Aorta (tissue), 5 donors: Measurements from ENCODE around the gene CYB5D1. TPM values are rescaled to one million over a fixed set of nuclear protein-coding genes. Genes with fewer than 3 reads are reported as not detected.
"Not testable (repeated sequence)": the region's sequence is repeated elsewhere in the genome, so short reads cannot be mapped to it uniquely, and the experiment has no call there.

Source experiments
- ATAC-seq: fragments of 200-7000 bp; cut with Tn5 transposase; one replicate; pipeline ENCODE4 v1.9.1; 2022; ENCODE audit warnings: moderate library complexity; ENCODE audit not compliant: low FRiP score
- DNase-seq, 2 donors: peaks; one replicate each; pipeline ENCODE4 v3.0.0-alpha.2; 2020
- H3K27ac ChIP-seq, 2 donors: one replicate each; pipeline ENCODE4 v1.5.1; 2013; ENCODE audit warnings: low read length in 2 of 2, mild to moderate bottlenecking in 2 of 2, moderate library complexity in 2 of 2, control low read depth in 1 of 2, inconsistent platforms in 1 of 2, low read depth in 1 of 2
- H3K27me3 ChIP-seq, 2 donors: one replicate each; pipeline ENCODE4 v1.6.1; 2013; ENCODE audit warnings: control low read depth in 1 of 2, low read length in 1 of 2, mild to moderate bottlenecking in 1 of 2, moderate library complexity in 1 of 2; ENCODE audit not compliant: insufficient read depth in 2 of 2, control insufficient read depth in 1 of 2
- H3K36me3 ChIP-seq, 2 donors: one replicate each; pipeline ENCODE4 v1.6.1; 2013; ENCODE audit warnings: control low read depth in 1 of 2, low read length in 1 of 2, mild to moderate bottlenecking in 1 of 2; ENCODE audit not compliant: insufficient read depth in 2 of 2, control insufficient read depth in 1 of 2
- H3K4me1 ChIP-seq, 2 donors: one replicate each; pipeline ENCODE4 v1.6.1; 2013; ENCODE audit warnings: low read length in 2 of 2, control low read depth in 1 of 2, mild to moderate bottlenecking in 1 of 2, moderate library complexity in 1 of 2; ENCODE audit not compliant: insufficient read depth in 2 of 2, control insufficient read depth in 1 of 2
- H3K4me3 ChIP-seq, 2 donors: one replicate each; pipeline ENCODE4 v1.5.1; 2013; ENCODE audit warnings: low read length in 2 of 2, control low read depth in 1 of 2, mild to moderate bottlenecking in 1 of 2
- H3K9me3 ChIP-seq: one replicate; pipeline ENCODE4 v1.6.1; 2013; ENCODE audit warnings: mild to moderate bottlenecking, low read length; ENCODE audit not compliant: control insufficient read depth
- WGBS, 2 donors: extraction: QIAGEN DNeasy Blood & Tissue Kit; methylation state at CpG; one replicate each; pipeline ENCODE4 v1.1.7; 2013; 5-methylcytosine and 5-hydroxymethylcytosine counted together
- intact Hi-C, 2 donors: fragments of 100-400 bp; cut with DNase I; formaldehyde crosslinking; loops; one replicate each; pipeline versions ENCODE4 v1.14.2 to v1.15.0; 2022
- long read RNA-seq, 2 donors: library from polyadenylated mRNA; unstranded; transcript quantifications; one replicate each; pipeline ENCODE4 v2.0.0, GENCODE V29; 2020 to 2021
- polyA plus RNA-seq, 2 donors: library from polyadenylated mRNA; stranded (reverse); fragments of 200-250 nt; gene quantifications; one replicate each; pipeline ENCODE4 v1.2.3, GENCODE V29; 2013
- total RNA-seq, 2 donors: library from RNA; stranded (reverse); fragmentation: NEBNext Ultra II Directional; extraction: Animal tissue kit (Norgen Biotek cat#: 25700); gene quantifications; one replicate each; pipeline ENCODE4 v1.2.1, GENCODE V29; 2021
- donor health status: healthy with polysubstance abuse.
- donor health status: Bipolar disorder and iron deficiency.
- donor health status: DM: no; HTN: no; CAD: no.
- donor health status: DM: no; HTN: no; CAD: no.
- donor health status: DM: yes; HTN: yes; CAD: no.

Gene CYB5D1
- total RNA-seq (10 to 100 TPM; 10.5 to 12.5 TPM), polyA plus RNA-seq (1 to 10 TPM; 6.1 to 8.2 TPM)
- long read RNA-seq, donor 1, partial matches to known transcripts = 0 of 3 reads
- long read RNA-seq, donor 1, other reads (novel, unspliced or antisense) = 0 of 3 reads
- long read RNA-seq, donor 2, partial matches to known transcripts = 1 of 3 reads
- long read RNA-seq, donor 2, other reads (novel, unspliced or antisense) = 0 of 3 reads

DNA sequence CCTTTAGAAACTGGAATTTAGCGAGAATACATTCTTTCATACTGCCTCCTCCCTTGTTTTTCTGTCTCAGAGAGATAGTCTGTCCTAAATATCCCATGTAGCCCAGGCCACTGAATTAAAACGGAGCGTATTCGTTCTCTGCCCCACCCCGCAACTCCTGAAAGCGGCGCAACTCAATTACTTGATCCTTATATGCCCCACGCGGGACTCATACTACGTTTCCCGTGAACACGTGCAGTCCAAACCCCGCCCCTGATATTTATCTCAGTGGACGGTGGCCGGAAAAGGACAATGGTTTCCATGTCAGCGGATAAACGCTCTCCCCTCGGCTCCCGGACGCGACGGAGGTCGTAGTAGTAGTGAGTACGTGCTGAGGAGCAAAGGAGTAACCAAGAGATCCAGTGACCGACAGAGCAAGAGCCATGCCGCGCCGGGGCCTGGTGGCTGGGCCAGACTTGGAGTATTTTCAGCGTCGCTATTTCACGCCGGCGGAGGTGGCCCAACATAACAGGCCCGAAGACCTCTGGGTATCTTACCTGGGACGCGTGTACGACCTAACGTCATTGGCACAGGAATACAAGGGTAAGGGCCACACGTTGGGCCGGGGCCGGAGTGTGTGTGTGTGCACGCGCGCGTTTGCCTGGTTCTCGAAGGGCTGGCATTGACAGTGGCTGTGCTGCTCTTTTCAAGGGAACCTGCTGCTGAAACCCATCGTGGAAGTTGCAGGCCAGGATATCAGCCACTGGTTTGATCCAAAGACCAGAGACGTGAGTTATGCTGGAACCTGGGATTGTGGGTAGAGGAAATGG is at the start of gene CYB5D1:
CYB5D1 (plus strand) TSS at position 291 of the 809 bp plus-strand sequence; CDS start at position 423, 132 bp downstream.
- DNase-seq (peak; percentile 94), ATAC-seq (peak; percentile 87)
- Histone ChIP-seq H3K36me3 (no peaks in the 10 kb centered on the region), H3K27ac (peak within 1 kb of the TSS in 1 of 2 donors; percentile 94), H3K4me1 (no peaks in the 10 kb centered on the region), H3K27me3 (no peaks in the 10 kb centered on the region), H3K9me3 (no peaks in the 10 kb centered on the region), H3K4me3 (peak within 1 kb of the TSS; percentile 33 to 93)
- intact Hi-C loops = loop anchor here (5.0 to 10.0 kb wide), 2 partner anchors 113 to 199 kb away; no protein-coding TSS in a partner anchor
- 1% methylated on average over 48 of the region's 48 CpGs for WGBS, 2 donors

DNA sequence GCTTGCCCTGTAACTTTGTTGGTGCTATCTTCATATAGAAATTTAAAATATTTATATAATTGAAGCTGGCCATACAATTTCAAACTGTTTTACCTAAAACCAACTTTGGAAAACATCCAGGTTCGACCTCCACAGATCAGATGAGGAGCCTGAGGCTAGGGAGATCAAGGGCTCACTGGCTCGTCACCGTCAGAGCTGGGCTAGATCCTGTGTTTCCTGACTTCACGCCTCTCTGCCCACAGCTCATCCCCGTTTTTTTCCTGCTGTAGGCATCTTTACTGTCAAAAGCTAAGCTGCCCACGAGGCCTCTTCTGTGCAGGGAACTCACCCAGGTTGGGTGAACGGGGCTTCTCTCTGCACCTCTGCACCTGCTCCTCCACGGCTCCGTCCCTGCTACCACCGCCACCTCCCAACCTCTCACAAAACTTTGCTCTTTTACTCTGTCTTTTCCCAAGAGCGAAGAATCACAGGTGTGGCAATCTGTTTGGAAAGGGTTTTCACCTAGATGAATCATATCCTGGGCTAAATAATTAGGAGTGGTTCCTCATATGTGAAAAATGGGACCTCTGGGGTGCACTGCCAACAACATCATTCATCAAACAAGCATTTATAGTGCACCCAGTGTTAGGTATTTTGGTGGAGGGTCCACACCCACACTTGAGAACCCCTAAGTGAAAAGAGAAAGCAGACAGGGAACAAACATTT is 48.6 kb upstream of the CYB5D1 start:
- Histone ChIP-seq H3K27ac (no peak overlapping the region), H3K27me3 (no peaks in the 10 kb centered on the region), H3K36me3 (no peaks in the 10 kb centered on the region), H3K4me3 (no peak overlapping the region), H3K4me1 (no peaks in the 10 kb centered on the region), H3K9me3 (no peaks in the 10 kb centered on the region)
- 68 to 73% methylated on average over 11 of the region's 11 CpGs for WGBS, 2 donors
- no peak for ATAC-seq
- peak in 1 of 2 donors; percentile 9 for DNase-seq
- intact Hi-C loops = no loop called here

DNA sequence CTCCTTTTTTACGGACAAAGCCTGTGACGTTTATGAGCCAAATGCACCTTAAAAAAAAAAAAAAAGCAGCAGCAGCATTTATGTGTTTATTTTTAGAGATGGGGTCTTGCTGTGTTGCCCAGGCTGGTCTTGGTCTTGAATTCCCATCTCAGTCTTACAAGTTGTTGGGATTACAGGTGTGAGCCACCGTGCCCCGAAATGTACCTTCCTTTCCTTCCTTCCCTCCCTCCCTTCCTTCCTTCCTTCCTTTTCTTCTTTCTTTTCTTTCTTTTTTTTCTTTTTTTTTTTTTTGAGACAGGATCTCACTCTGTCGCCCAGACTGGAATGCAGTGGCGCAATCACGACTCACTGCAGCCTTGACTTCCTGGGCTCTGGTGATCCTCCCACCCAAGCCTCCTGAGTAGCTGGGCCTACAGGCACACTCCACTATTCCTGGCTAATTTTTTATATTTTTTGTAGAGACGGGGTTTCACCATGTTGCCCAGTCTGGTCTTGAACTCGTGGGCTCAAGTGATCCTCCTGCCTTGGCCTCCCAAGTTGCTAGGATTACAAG is 47.9 kb upstream of the CYB5D1 start:
- DNase-seq = peak; percentile 8 to 26
- ATAC-seq, intact Hi-C loops, H3K9me3 ChIP-seq, H3K27ac ChIP-seq, H3K4me3 ChIP-seq, H3K27me3 ChIP-seq, H3K36me3 ChIP-seq, H3K4me1 ChIP-seq: not testable (repeated sequence)
- WGBS, 2 donors = 82 to 85% methylated on average over 9 of the region's 9 CpGs

DNA sequence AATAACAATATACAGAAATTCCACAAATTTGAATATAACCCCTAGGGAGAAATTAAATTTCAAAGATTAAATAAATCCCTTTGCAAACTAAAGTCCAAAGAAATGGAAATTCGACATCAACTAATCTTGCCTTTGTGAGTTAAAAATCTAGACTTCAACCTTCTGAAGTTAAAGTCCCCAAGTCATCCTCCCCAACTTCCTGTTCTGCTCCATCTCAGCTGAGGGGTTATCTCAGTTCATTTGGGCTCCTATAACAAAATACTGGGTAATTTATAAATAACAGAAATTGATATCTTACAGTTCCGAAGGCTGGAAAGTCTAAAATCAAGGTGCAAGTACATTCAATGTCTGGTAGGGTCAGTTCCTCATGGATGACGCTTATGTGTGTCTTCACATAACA is 46.6 kb upstream of the CYB5D1 start:
- ATAC-seq (no peak), DNase-seq (no peak)
- Histone ChIP-seq H3K4me1 (no peaks in the 10 kb centered on the region), H3K4me3 (no peak overlapping the region), H3K27me3 (no peaks in the 10 kb centered on the region), H3K27ac (no peak overlapping the region), H3K9me3 (no peaks in the 10 kb centered on the region), H3K36me3 (no peaks in the 10 kb centered on the region)
- intact Hi-C loops = no loop called here
- WGBS, 2 donors = 75 to 81% methylated on average over 3 of the region's 3 CpGs

DNA sequence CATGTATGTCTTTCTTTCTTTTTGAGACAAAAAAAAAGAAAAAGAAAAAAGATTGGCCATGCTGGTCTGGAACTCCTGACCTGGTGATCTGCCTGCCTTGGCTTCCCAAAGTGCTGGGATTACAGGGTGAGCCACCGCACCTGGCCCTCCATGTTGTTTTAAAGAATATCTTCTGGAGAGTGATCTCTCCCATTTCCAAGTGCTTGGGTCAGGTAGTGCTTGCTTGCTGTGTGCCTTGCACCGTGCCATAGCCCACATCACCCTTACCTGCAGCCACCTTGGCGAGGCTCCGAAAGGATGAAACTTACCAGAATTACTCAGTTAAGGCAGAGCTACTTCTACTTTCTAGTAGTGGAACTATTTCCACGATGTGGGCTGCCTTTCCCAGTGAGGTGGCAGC is 42.8 kb upstream of the CYB5D1 start:
- intact Hi-C loops = no loop called here
- H3K9me3 ChIP-seq = no peaks in the 10 kb centered on the region
- H3K4me1 ChIP-seq = no peaks in the 10 kb centered on the region
- DNase-seq (peak in 1 of 2 donors; percentile 12), ATAC-seq (no peak)
- H3K27ac ChIP-seq = no peak overlapping the region
- no peak overlapping the region for H3K4me3 ChIP-seq
- no peaks in the 10 kb centered on the region for H3K36me3 ChIP-seq
- 88 to 90% methylated on average over 5 of the region's 5 CpGs for WGBS, 2 donors
- H3K27me3 ChIP-seq = no peaks in the 10 kb centered on the region

GRCh38 chr17:7816926-7817642 is 40.7 kb upstream of the CYB5D1 start:
- DNase-seq = peak in 1 of 2 donors; percentile 9
- Histone ChIP-seq H3K4me3 (no peak overlapping the region), H3K36me3 (no peaks in the 10 kb centered on the region), H3K27me3 (no peaks in the 10 kb centered on the region), H3K4me1 (no peaks in the 10 kb centered on the region), H3K27ac (no peak overlapping the region), H3K9me3 (no peaks in the 10 kb centered on the region)
- no peak for ATAC-seq
- 88 to 89% methylated on average over 10 of the region's 10 CpGs for WGBS, 2 donors
- intact Hi-C loops = no loop called here

GRCh38 chr17:7817643-7817964 is 40.2 kb upstream of the CYB5D1 start:
- no peak for ATAC-seq
- no peak overlapping the region for H3K27ac ChIP-seq
- DNase-seq = peak; percentile 35 to 57
- 83 to 87% methylated on average over 9 of the region's 9 CpGs for WGBS, 2 donors
- H3K9me3 ChIP-seq = no peaks in the 10 kb centered on the region
- H3K4me1 ChIP-seq = no peaks in the 10 kb centered on the region
- no peaks in the 10 kb centered on the region for H3K36me3 ChIP-seq
- no peak overlapping the region for H3K4me3 ChIP-seq
- H3K27me3 ChIP-seq = no peaks in the 10 kb centered on the region
- intact Hi-C loops = no loop called here

GRCh38 chr17:7818026-7818425 is 39.8 kb upstream of the CYB5D1 start:
- WGBS, 2 donors = 86 to 87% methylated on average over 10 of the region's 10 CpGs
- Histone ChIP-seq H3K27me3 (no peaks in the 10 kb centered on the region), H3K27ac (no peak overlapping the region), H3K4me3 (no peak overlapping the region), H3K4me1 (no peaks in the 10 kb centered on the region), H3K36me3 (no peaks in the 10 kb centered on the region), H3K9me3 (no peaks in the 10 kb centered on the region)
- intact Hi-C loops = no loop called here
- DNase-seq (peak in 1 of 2 donors; percentile 64), ATAC-seq (no peak)
